Tibial nerve (tissue), 4 donors: ENCODE results near the gene TSPAN15. TPM values are rescaled to one million over a fixed set of nuclear protein-coding genes. Genes with fewer than 3 reads are reported as not detected.

Source experiments
- DNase-seq, 2 donors: peaks; one replicate each; pipeline ENCODE4 v3.0.0-alpha.2; 2019; ENCODE audit warnings: low spot score in 2 of 2
- H3K27ac ChIP-seq, 4 donors: fragments of 200-600 bp; sonication (generic) in 3 of 4; one replicate each; pipeline ENCODE4 v1.5.1; 2017 to 2019; ENCODE audit warnings: mild to moderate bottlenecking in 1 of 4
- H3K27me3 ChIP-seq, 2 donors: fragments of 200-600 bp; sonication (generic) in 1 of 2; one replicate each; pipeline versions ENCODE4 v1.5.1 to v1.6.0; 2017 to 2019
- H3K36me3 ChIP-seq, 3 donors: fragments of 200-600 bp; sonication (generic); one replicate each; pipeline ENCODE4 v1.5.1; 2018 to 2019
- H3K4me1 ChIP-seq, 4 donors: fragments of 200-600 bp; sonication (generic) in 3 of 4; one replicate each; pipeline ENCODE4 v1.5.1; 2017 to 2019
- H3K4me3 ChIP-seq, 4 donors: fragments of 200-600 bp; sonication (generic) in 3 of 4; one replicate each; pipeline ENCODE4 v1.5.1; 2017 to 2019; ENCODE audit warnings: mild to moderate bottlenecking in 1 of 4, moderate library complexity in 1 of 4
- H3K9me3 ChIP-seq, 4 donors: fragments of 200-600 bp; sonication (generic) in 3 of 4; one replicate each; pipeline ENCODE4 v1.5.1; 2017 to 2019
- EP300 ChIP-seq, 2 donors: sonication (generic); formaldehyde crosslinking; IDR thresholded peaks; one replicate each; pipeline ENCODE4 v1.6.1; 2017; ENCODE audit warnings: antibody characterized with exemption in 2 of 2, mild to moderate bottlenecking in 1 of 2
- POLR2A ChIP-seq, 2 donors: fragments of 450-650 bp; IDR thresholded peaks; one replicate each; pipeline ENCODE4 v1.6.1; 2017; ENCODE audit warnings: antibody characterized with exemption in 2 of 2, mild to moderate bottlenecking in 2 of 2, moderate library complexity in 2 of 2
- WGBS, 2 donors: methylation state at CpG; one replicate each; pipeline ENCODE4 v1.1.5; 2018; 5-methylcytosine and 5-hydroxymethylcytosine counted together
- total RNA-seq, 4 donors: library from RNA; depleted of rRNA; stranded (reverse); fragments of >200 nt; gene quantifications; one replicate each; pipeline ENCODE4 v1.1.0, GENCODE V29; 2016
- TF ChIP-seq, protein P1 (sequence below), 5 experiments: fragments of 200-600 bp in 3 of 5; fragments of 450-650 bp in 2 of 5; sonication (generic) in 3 of 5; IDR thresholded peaks; one replicate each; pipeline ENCODE4 v1.5.1; 2016 to 2019; ENCODE audit warnings: antibody characterized with exemption in 5 of 5, mild to moderate bottlenecking in 3 of 5, moderate library complexity in 2 of 5

The TSPAN15 gene
- total RNA-seq, 4 donors from 2014 or later, result 46.9 to 117 (median 92.7) TPM

DNA sequence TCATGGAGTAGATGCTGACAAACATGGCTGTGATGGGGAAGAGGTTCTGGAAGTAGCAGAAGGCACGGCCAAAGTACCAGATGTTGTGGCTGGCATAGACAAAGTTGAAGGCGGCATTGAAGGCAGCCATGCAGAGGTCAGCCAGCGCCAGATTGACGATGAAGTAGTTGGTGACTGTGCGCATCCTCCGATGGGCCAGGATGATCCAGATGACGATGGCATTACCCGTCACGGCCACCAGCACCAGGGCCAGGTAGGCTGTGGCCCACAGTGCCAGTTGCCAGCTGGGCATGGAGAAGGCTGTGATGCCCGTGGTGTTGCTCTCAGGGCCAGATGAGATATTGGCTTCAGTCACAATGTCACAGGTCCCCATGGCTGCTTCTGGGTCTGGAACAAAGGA is 35.3 kb upstream of the TSPAN15 start:
- no peak for DNase-seq
- TF ChIP-seq POLR2A (IDR thresholded peaks at IDR 0.05), result no peak
- TF ChIP-seq, protein P1, sequence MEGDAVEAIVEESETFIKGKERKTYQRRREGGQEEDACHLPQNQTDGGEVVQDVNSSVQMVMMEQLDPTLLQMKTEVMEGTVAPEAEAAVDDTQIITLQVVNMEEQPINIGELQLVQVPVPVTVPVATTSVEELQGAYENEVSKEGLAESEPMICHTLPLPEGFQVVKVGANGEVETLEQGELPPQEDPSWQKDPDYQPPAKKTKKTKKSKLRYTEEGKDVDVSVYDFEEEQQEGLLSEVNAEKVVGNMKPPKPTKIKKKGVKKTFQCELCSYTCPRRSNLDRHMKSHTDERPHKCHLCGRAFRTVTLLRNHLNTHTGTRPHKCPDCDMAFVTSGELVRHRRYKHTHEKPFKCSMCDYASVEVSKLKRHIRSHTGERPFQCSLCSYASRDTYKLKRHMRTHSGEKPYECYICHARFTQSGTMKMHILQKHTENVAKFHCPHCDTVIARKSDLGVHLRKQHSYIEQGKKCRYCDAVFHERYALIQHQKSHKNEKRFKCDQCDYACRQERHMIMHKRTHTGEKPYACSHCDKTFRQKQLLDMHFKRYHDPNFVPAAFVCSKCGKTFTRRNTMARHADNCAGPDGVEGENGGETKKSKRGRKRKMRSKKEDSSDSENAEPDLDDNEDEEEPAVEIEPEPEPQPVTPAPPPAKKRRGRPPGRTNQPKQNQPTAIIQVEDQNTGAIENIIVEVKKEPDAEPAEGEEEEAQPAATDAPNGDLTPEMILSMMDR (IDR thresholded peaks at IDR 0.05), result no peak
- TF ChIP-seq EP300 (IDR thresholded peaks at IDR 0.05), result no peak
- H3K4me1 ChIP-seq, result peaks cover 0 to 12% (median 3%) of the 10 kb centered on the region in 4 donors
- H3K36me3 ChIP-seq, result no peaks in the 10 kb centered on the region
- H3K4me3 ChIP-seq, result no peak overlapping the region
- H3K27me3 ChIP-seq, result no peaks in the 10 kb centered on the region
- WGBS, 2 donors, result 92 to 96% methylated on average over 10 of the region's 10 CpGs
- no peak overlapping the region for H3K27ac ChIP-seq
- H3K9me3 ChIP-seq, result no peaks in the 10 kb centered on the region

DNA sequence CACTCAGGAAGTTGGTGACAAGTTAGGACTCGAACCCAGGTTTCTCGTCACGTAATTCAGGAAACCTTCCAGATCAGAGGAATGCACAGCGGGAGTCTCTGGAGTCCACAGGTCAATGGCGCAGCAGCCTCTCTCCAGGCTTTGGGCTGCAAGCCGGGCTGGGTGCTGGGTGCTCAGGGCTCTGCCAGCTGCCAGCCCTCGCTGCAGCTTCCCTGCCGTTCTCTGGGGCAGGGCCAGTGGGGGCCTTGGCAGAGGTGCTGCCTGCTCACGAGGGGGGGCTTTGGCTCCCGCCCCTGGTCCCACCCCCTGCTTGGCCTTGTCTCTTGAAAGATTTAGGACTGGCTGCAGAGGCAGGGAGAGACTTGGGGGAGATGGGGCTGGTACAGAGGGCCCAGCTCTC is 34.6 kb upstream of the TSPAN15 start, which contains the start of gene TACR2:
Gene TACR2, minus strand, starts transcription at position 224 of the 400 bp plus-strand sequence. CDS start 595 bp downstream, outside the sequence.
- no peak for DNase-seq

DNA sequence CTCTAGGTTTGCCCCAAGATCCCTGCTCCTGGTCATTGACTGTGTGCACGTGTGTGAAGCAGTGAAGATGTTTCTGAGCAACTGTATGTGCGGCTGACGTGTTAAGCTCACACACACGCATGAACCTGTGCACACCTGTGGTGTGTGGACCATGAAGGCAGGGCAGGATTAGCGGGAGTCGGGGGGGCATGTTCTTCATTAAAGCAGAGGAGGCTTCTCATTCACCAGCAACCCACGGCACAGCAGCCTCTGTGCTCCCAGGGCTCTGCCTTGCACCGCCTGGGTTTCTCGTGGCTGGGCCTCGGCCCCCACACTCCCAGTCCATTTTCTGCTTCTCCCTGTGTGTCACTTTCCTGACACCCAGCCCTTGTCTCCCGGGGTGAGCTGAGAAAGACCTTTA is 33.7 kb upstream of the TSPAN15 start:
- Histone ChIP-seq H3K4me1 (peaks cover 0 to 12% (median 3%) of the 10 kb centered on the region in 4 donors), H3K4me3 (no peak overlapping the region), H3K27ac (peak overlapping the region in 2 of 4 donors; percentile 12 to 32)

More for the DNA sequence above, 34.6 kb upstream of the TSPAN15 start, which contains the start of gene TACR2:
- Histone ChIP-seq H3K27ac (peak within 1 kb of the TSS in 3 of 4 donors; percentile 12 to 32 (median 29)), H3K4me3 (no peak within 1 kb of the TSS), H3K36me3 (no peaks in the 10 kb centered on the region), H3K27me3 (no peaks in the 10 kb centered on the region), H3K9me3 (no peaks in the 10 kb centered on the region), H3K4me1 (peaks cover 0 to 12% (median 3%) of the 10 kb centered on the region in 4 donors)
- TF ChIP-seq EP300 (IDR thresholded peaks at IDR 0.05) (no peak), POLR2A (IDR thresholded peaks at IDR 0.05) (no peak)
- TF ChIP-seq, protein P1 (IDR thresholded peaks at IDR 0.05), result no peak
- 58 to 90% methylated on average over 5 to 10 of the region's 10 CpGs for WGBS, 2 donors

DNA sequence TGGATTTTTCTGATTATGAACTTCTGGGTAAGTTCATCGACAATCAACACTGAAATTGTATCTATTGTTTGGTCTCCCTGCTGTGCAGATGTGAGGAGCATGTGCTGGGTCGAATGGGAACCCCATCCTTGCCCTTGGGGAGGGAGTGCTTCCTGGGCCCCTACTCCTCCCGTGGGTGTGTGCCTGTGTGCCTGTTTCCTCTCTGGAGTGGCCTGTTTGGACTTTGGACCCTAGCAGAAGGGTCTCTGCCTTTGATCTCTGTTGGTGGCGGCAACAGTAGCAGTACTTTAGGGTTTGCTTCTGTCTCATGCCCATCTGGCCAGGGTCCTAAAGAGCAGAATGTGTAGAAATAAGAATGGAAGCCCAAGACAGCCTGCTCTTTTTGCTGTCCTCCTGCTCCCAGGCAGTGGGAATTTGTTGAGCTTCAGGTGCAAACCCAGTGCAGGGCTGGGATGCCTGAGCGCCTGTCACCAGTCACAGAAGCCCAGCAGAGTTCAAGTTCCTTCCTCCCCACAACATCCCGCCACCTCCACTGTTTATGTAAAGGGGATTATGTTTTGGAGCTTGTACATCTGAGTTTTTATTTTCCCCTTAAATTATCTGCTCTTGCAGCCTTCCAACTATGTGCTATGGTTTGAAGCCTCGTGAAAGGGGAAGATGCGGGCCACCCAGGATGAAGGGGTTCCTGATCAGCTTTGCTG is 33.1 kb upstream of the TSPAN15 start:
- no peak for DNase-seq
- peak overlapping the region in 2 of 4 donors; percentile 7 to 32 for H3K27ac ChIP-seq
- H3K4me1 ChIP-seq, result peaks cover 0 to 7% (median 3%) of the 10 kb centered on the region in 4 donors
- TF ChIP-seq, protein P1 (IDR thresholded peaks at IDR 0.05), result no peak
- TF ChIP-seq POLR2A (IDR thresholded peaks at IDR 0.05) (no peak), EP300 (IDR thresholded peaks at IDR 0.05) (no peak)
- 67 to 68% methylated on average over 8 of the region's 8 CpGs for WGBS, 2 donors
- no peaks in the 10 kb centered on the region for H3K9me3 ChIP-seq
- H3K27me3 ChIP-seq, result no peaks in the 10 kb centered on the region
- no peak overlapping the region for H3K4me3 ChIP-seq
- no peaks in the 10 kb centered on the region for H3K36me3 ChIP-seq

More for the DNA sequence above, 33.7 kb upstream of the TSPAN15 start:
- TF ChIP-seq, protein P1 (IDR thresholded peaks at IDR 0.05), result no peak
- no peak for TF ChIP-seq POLR2A (IDR thresholded peaks at IDR 0.05)
- Histone ChIP-seq H3K36me3 (no peaks in the 10 kb centered on the region), H3K27me3 (no peaks in the 10 kb centered on the region), H3K9me3 (no peaks in the 10 kb centered on the region)
- no peak for DNase-seq
- WGBS, 2 donors, result 53 to 55% methylated on average over 11 of the region's 11 CpGs

DNA sequence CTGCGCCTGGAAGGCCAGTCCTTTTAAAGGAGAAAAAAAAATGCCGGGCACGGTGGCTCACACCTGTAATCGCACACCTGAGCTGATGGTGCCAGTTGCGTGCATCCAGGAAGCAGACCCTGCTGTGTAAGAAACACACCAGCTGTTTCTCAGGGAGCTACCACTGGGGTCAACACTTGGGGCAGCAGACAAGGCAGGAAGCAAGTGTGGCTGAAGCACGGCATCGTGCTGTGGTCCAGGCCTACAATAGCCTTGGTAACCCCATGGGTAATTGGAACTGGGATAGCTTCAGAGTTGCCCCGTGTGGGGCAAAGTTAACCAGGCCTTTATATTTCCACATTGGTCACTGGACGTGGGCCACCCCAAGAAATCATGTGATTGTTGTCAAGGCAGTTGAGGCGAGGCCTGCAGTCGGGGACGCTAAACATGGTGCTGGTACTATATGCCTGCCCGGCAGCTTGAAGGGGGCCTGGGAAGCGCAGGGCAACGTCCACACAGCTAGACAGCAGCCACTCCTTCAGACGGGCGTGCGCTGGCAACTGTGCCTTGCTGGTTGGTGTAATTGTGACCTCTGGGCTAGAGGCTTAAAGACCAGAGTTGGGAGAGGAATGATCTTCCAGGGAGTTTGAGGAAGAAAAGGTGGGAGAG is 32.0 kb upstream of the TSPAN15 start:
- 91 to 93% methylated on average over 18 of the region's 18 CpGs for WGBS, 2 donors
- H3K27me3 ChIP-seq, result no peaks in the 10 kb centered on the region
- H3K4me1 ChIP-seq, result peaks cover 0 to 6% (median 2%) of the 10 kb centered on the region in 4 donors
- no peaks in the 10 kb centered on the region for H3K9me3 ChIP-seq
- DNase-seq, result no peak
- no peak overlapping the region for H3K27ac ChIP-seq
- no peaks in the 10 kb centered on the region for H3K36me3 ChIP-seq
- H3K4me3 ChIP-seq, result no peak overlapping the region
- no peak for TF ChIP-seq POLR2A (IDR thresholded peaks at IDR 0.05)
- no peak for TF ChIP-seq EP300 (IDR thresholded peaks at IDR 0.05)
- TF ChIP-seq, protein P1 (IDR thresholded peaks at IDR 0.05), result no peak
